Head of caudate nucleus (tissue), 42 donors: Measurements from ENCODE around the gene ZSWIM8.

ENCODE experiments used
- DNase-seq, 42 donors: peaks; one replicate each; pipeline versions ENCODE4 v3.0.0 to v3.0.0-alpha.2; 2020 to 2021; ENCODE audit warnings: mixed read lengths in 7 of 42
- intact Hi-C: fragments of 100-400 bp; cut with DNase I; formaldehyde crosslinking; loops from one replicate; pipeline ENCODE4 v1.15.0; 2022

The ZSWIM8 gene

GRCh38 chr10:73850863-73851461 is 65.6 kb downstream of the ZSWIM8 start:
- intact Hi-C loops: no loop called here
- DNase-seq: no peak
